HG03442 (cell line): ENCODE data around the gene SESTD1.
"Not testable (repeated sequence)": the region's sequence is repeated elsewhere in the genome, so short reads cannot be mapped to it uniquely, and the experiment has no call there.

Source experiments
- ATAC-seq: cut with Tn5 transposase; IDR thresholded peaks from one replicate; pipeline ENCODE4 v1.9.1; 2021; ENCODE audit warnings: mild to moderate bottlenecking, moderate library complexity; ENCODE audit not compliant: unreplicated experiment

SESTD1 gene

GRCh38 chr2:179268277-179268925, 3.8 kb upstream of the SESTD1 start:
- ATAC-seq = peak; percentile 44

- no peak for ATAC-seq
These were observed 1.6 kb upstream of the SESTD1 start for GRCh38 chr2:179266271-179266670.

- ATAC-seq = no peak
These were observed 464 bp upstream of the SESTD1 start for GRCh38 chr2:179265082-179265510.

GRCh38 chr2:179263446-179264367, 925 bp downstream of the SESTD1 start:
- peak; percentile 21 for ATAC-seq

GRCh38 chr2:179263015-179263414, 1.6 kb downstream of the SESTD1 start:
- ATAC-seq = no peak

- no peak for ATAC-seq
These were observed 2.5 kb downstream of the SESTD1 start for GRCh38 chr2:179262077-179262660.

GRCh38 chr2:179261151-179261825, 3.3 kb downstream of the SESTD1 start:
- ATAC-seq = no peak

GRCh38 chr2:179260224-179260623, 4.4 kb downstream of the SESTD1 start:
- ATAC-seq = no peak

GRCh38 chr2:179255129-179255528, 9.5 kb downstream of the SESTD1 start:
- peak; percentile 37 for ATAC-seq

GRCh38 chr2:179253226-179253625, 11.4 kb downstream of the SESTD1 start:
- peak; percentile 63 for ATAC-seq

- ATAC-seq = no peak
These were observed 12.2 kb downstream of the SESTD1 start for GRCh38 chr2:179252423-179252822.

GRCh38 chr2:179251870-179252269, 12.8 kb downstream of the SESTD1 start:
- ATAC-seq = no peak

- ATAC-seq = no peak
These were observed 13.7 kb downstream of the SESTD1 start for GRCh38 chr2:179250848-179251504.

- no peak for ATAC-seq
These were observed 14.5 kb downstream of the SESTD1 start for GRCh38 chr2:179250095-179250494.

- ATAC-seq = peak; percentile 43
These were observed 16.6 kb downstream of the SESTD1 start for GRCh38 chr2:179248024-179248348.

- ATAC-seq = peak; percentile 51
These were observed 17.2 kb downstream of the SESTD1 start for GRCh38 chr2:179247318-179248023.

GRCh38 chr2:179245843-179246242, 18.8 kb downstream of the SESTD1 start:
- not testable (repeated sequence) for ATAC-seq

- ATAC-seq = no peak
These were observed 21.6 kb downstream of the SESTD1 start for GRCh38 chr2:179243046-179243445.

GRCh38 chr2:179240481-179241451, 23.9 kb downstream of the SESTD1 start:
- ATAC-seq = no peak
